ENCODE data around the gene NSUN5. TPM values are rescaled to one million over a fixed set of nuclear protein-coding genes. Genes with fewer than 3 reads are reported as not detected.
"Not testable (repeated sequence)": the region's sequence is repeated elsewhere in the genome, so short reads cannot be mapped to it uniquely, and the experiment has no call there.

NSUN5 gene
- total RNA-seq, 1 experiment from 2014 or later, result 70.4 TPM

- ATAC-seq, result peak; percentile 83
- H3K4me1 ChIP-seq (ENCODE audit: control insufficient read depth in 1 of 2, insufficient read depth in 2 of 2, low read length in 2 of 2); H4K20me1 ChIP-seq (ENCODE audit: insufficient read depth); H3K27me3 ChIP-seq (ENCODE audit: insufficient read depth, low read length); H3K27ac ChIP-seq (ENCODE audit: low read depth, low read length); H3K9me3 ChIP-seq (ENCODE audit: control insufficient read depth in 1 of 2, insufficient read depth in 1 of 2, low read depth in 1 of 2, low read length in 2 of 2); POLR2A ChIA-PET; H2AFZ ChIP-seq (ENCODE audit: low read depth, low read length, poor library complexity, severe bottlenecking); H3K4me2 ChIP-seq (ENCODE audit: low read length); H3K9ac ChIP-seq (ENCODE audit: low read length); intact Hi-C loops (cut with micrococcal nuclease); DNase-seq (ENCODE audit: low read depth, low spot score); H3K4me3 ChIP-seq (replicated peaks in 1 of 2; ENCODE audit: low read depth in 1 of 2, low read length in 2 of 2); CTCF ChIA-PET; BruUV-seq (replicated peaks); RAD21 ChIA-PET (ENCODE audit: low non-redundant PET in 1 of 2, low total read pairs in 2 of 2, uncharacterized antibody in 2 of 2, unreplicated experiment in 2 of 2); H3K9me2 ChIP-seq (ENCODE audit: insufficient read depth); H3K79me2 ChIP-seq (ENCODE audit: insufficient read depth, low read length): not testable (repeated sequence)
- H3K36me3 ChIP-seq (ENCODE audit: control insufficient read depth in 1 of 2, insufficient read depth in 2 of 2, low read length in 2 of 2), result peaks cover 3 to 11% of the 10 kb centered on the region in 2 experiments; a peak in 2 of 4 replicates
- TF ChIP-seq CTCF (IDR thresholded peaks at IDR 0.05 in 2 of 3, conservative IDR thresholded peaks at IDR 0.05 in 1 of 3; ENCODE audit: borderline replicate concordance in 1 of 3, insufficient read depth in 1 of 3, low read depth in 2 of 3, low read length in 2 of 3), result peak in 2 of 3 experiments; percentile 3 to 14; a peak in 1 of 6 replicates
These were observed 7.5 kb downstream of the NSUN5 start for GRCh38 chr7:73301108-73301507.

GRCh38 chr7:73299812-73300211 lies 8.8 kb downstream of the NSUN5 start:
- RAD21 ChIA-PET (ENCODE audit: low non-redundant PET in 1 of 2, low total read pairs in 2 of 2, uncharacterized antibody in 2 of 2, unreplicated experiment in 2 of 2); H4K20me1 ChIP-seq (ENCODE audit: insufficient read depth); H3K9ac ChIP-seq (ENCODE audit: low read length); H3K9me3 ChIP-seq (ENCODE audit: control insufficient read depth in 1 of 2, insufficient read depth in 1 of 2, low read depth in 1 of 2, low read length in 2 of 2); CTCF ChIA-PET; H3K27me3 ChIP-seq (ENCODE audit: insufficient read depth, low read length); H3K79me2 ChIP-seq (ENCODE audit: insufficient read depth, low read length); H2AFZ ChIP-seq (ENCODE audit: low read depth, low read length, poor library complexity, severe bottlenecking); BruUV-seq (replicated peaks); H3K36me3 ChIP-seq (ENCODE audit: control insufficient read depth in 1 of 2, insufficient read depth in 2 of 2, low read length in 2 of 2); H3K9me2 ChIP-seq (ENCODE audit: insufficient read depth); POLR2A ChIA-PET; H3K4me3 ChIP-seq (replicated peaks in 1 of 2; ENCODE audit: low read depth in 1 of 2, low read length in 2 of 2); intact Hi-C loops (cut with micrococcal nuclease); H3K27ac ChIP-seq (ENCODE audit: low read depth, low read length); H3K4me1 ChIP-seq (ENCODE audit: control insufficient read depth in 1 of 2, insufficient read depth in 2 of 2, low read length in 2 of 2); ATAC-seq; DNase-seq (ENCODE audit: low read depth, low spot score); H3K4me2 ChIP-seq (ENCODE audit: low read length): not testable (repeated sequence)

- POLR2A ChIA-PET; H4K20me1 ChIP-seq (ENCODE audit: insufficient read depth); H3K9me2 ChIP-seq (ENCODE audit: insufficient read depth); CTCF ChIA-PET; H3K27ac ChIP-seq (ENCODE audit: low read depth, low read length); H3K4me2 ChIP-seq (ENCODE audit: low read length); H2AFZ ChIP-seq (ENCODE audit: low read depth, low read length, poor library complexity, severe bottlenecking); H3K27me3 ChIP-seq (ENCODE audit: insufficient read depth, low read length); H3K36me3 ChIP-seq (ENCODE audit: control insufficient read depth in 1 of 2, insufficient read depth in 2 of 2, low read length in 2 of 2); H3K4me1 ChIP-seq (ENCODE audit: control insufficient read depth in 1 of 2, insufficient read depth in 2 of 2, low read length in 2 of 2); BruUV-seq (replicated peaks); RAD21 ChIA-PET (ENCODE audit: low non-redundant PET in 1 of 2, low total read pairs in 2 of 2, uncharacterized antibody in 2 of 2, unreplicated experiment in 2 of 2); H3K9me3 ChIP-seq (ENCODE audit: control insufficient read depth in 1 of 2, insufficient read depth in 1 of 2, low read depth in 1 of 2, low read length in 2 of 2); H3K4me3 ChIP-seq (replicated peaks in 1 of 2; ENCODE audit: low read depth in 1 of 2, low read length in 2 of 2); H3K79me2 ChIP-seq (ENCODE audit: insufficient read depth, low read length); intact Hi-C loops (cut with micrococcal nuclease); H3K9ac ChIP-seq (ENCODE audit: low read length); DNase-seq (ENCODE audit: low read depth, low spot score); ATAC-seq: not testable (repeated sequence)
These were observed 10.9 kb downstream of the NSUN5 start for GRCh38 chr7:73297706-73298105.

- DNase-seq (ENCODE audit: low read depth, low spot score); H3K27ac ChIP-seq (ENCODE audit: low read depth, low read length); H3K79me2 ChIP-seq (ENCODE audit: insufficient read depth, low read length); intact Hi-C loops (cut with micrococcal nuclease); H3K27me3 ChIP-seq (ENCODE audit: insufficient read depth, low read length); H3K4me1 ChIP-seq (ENCODE audit: control insufficient read depth in 1 of 2, insufficient read depth in 2 of 2, low read length in 2 of 2); RAD21 ChIA-PET (ENCODE audit: low non-redundant PET in 1 of 2, low total read pairs in 2 of 2, uncharacterized antibody in 2 of 2, unreplicated experiment in 2 of 2); ATAC-seq; CTCF ChIA-PET; H3K4me2 ChIP-seq (ENCODE audit: low read length); H4K20me1 ChIP-seq (ENCODE audit: insufficient read depth); H3K9ac ChIP-seq (ENCODE audit: low read length); BruUV-seq (replicated peaks); H3K36me3 ChIP-seq (ENCODE audit: control insufficient read depth in 1 of 2, insufficient read depth in 2 of 2, low read length in 2 of 2); H3K9me3 ChIP-seq (ENCODE audit: control insufficient read depth in 1 of 2, insufficient read depth in 1 of 2, low read depth in 1 of 2, low read length in 2 of 2); H3K9me2 ChIP-seq (ENCODE audit: insufficient read depth); H3K4me3 ChIP-seq (replicated peaks in 1 of 2; ENCODE audit: low read depth in 1 of 2, low read length in 2 of 2); H2AFZ ChIP-seq (ENCODE audit: low read depth, low read length, poor library complexity, severe bottlenecking); POLR2A ChIA-PET: not testable (repeated sequence)
These were observed 11.4 kb downstream of the NSUN5 start for GRCh38 chr7:73297235-73297634.

All from HCT116 (cell line).